Fibroblast of lung (primary cell): ENCODE measurements around the gene SAFB.

Experiments used
- EZH2 ChIP-seq: IDR thresholded peaks from 2 replicates; pipeline ENCODE4 v1.5.1; 2012; ENCODE audit warnings: low read length, control low read depth, mild to moderate bottlenecking; ENCODE audit errors: missing control alignments
- TF ChIP-seq, protein P1 (sequence below), 2 donors: IDR thresholded peaks in 1 of 2; conservative IDR thresholded peaks in 1 of 2; 1 replicate in 1 of 2; 2 replicates in 1 of 2; pipeline ENCODE4 v1.5.1; 2011 to 2012; ENCODE audit warnings: low read length in 2 of 2, control low read depth in 1 of 2, inconsistent platforms in 1 of 2, low read depth in 1 of 2, mild to moderate bottlenecking in 1 of 2

DNA sequence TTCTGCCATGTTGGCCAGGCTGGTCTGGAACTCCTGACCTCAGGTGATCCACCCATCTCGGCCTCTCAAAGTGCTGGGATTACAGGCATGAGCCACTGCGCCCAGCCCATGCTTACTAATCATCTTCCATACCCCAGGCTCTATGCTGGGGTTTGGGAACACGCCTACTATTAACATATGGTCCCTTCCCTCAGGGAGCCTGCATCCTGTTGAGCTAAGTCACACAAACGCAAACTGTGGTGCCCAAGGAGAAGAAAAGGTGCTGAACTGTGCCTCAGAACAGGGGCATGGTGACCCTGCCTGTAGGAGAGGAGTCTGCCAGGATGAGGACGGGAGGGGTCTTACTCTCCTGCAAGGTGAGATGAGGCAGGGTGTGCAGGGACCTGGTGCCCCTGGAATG, 51.8 kb downstream of the SAFB start:
- TF ChIP-seq, protein P1, sequence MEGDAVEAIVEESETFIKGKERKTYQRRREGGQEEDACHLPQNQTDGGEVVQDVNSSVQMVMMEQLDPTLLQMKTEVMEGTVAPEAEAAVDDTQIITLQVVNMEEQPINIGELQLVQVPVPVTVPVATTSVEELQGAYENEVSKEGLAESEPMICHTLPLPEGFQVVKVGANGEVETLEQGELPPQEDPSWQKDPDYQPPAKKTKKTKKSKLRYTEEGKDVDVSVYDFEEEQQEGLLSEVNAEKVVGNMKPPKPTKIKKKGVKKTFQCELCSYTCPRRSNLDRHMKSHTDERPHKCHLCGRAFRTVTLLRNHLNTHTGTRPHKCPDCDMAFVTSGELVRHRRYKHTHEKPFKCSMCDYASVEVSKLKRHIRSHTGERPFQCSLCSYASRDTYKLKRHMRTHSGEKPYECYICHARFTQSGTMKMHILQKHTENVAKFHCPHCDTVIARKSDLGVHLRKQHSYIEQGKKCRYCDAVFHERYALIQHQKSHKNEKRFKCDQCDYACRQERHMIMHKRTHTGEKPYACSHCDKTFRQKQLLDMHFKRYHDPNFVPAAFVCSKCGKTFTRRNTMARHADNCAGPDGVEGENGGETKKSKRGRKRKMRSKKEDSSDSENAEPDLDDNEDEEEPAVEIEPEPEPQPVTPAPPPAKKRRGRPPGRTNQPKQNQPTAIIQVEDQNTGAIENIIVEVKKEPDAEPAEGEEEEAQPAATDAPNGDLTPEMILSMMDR (conservative IDR thresholded peaks at IDR 0.05 in 1 of 2, IDR thresholded peaks at IDR 0.05 in 1 of 2; ENCODE audit: low read depth in 1 of 2, low read length in 2 of 2), result no peak
- no peak for TF ChIP-seq EZH2
